HK-2 (cell line): ENCODE data around the gene LPAR1.
A peak's percentile ranks its signal among the peaks of the same experiment; 100 is the strongest.

Experiments used
- DNase-seq: peaks from one replicate; pipeline ENCODE4 v3.0.0-alpha.2; 2018; ENCODE audit not compliant: unreplicated experiment

The LPAR1 gene

DNA sequence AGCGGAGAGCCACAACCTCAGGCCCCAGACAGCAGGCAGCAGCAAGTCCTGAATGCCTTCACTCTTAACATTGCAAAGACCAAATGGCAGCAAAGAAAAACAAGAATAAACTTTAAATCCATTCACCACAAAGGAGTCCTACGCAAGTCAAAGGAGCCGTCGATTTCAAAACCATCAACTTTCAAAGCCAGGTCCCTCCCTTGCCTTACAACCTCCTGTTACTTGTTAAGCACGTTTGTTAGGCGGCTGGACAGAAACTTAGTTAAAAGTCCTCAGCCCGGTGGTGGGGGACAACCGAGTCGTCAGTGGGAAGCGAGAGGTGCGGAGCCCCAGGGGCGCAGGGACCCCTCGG lies 938 bp downstream of the LPAR1 start:
- DNase-seq = no peak

DNA sequence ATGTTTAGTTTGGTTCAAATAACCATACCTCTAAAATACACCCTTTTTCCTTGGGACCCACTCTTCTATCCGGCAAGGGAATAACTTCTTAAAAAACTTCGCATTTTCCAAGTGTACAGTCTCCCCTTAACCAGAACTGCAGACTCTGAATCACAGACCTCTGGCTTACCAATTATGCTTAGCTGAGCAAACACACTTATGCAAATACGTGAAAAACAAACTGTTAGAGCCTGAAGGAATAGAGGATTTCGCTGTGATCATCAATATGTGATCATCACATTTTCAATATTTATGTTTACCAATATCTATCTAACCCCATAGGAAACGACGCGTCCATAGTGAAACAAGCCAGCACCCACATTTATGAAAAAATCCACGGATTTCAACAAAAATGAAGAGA lies 1.3 kb downstream of the LPAR1 start:
- DNase-seq = no peak

DNA sequence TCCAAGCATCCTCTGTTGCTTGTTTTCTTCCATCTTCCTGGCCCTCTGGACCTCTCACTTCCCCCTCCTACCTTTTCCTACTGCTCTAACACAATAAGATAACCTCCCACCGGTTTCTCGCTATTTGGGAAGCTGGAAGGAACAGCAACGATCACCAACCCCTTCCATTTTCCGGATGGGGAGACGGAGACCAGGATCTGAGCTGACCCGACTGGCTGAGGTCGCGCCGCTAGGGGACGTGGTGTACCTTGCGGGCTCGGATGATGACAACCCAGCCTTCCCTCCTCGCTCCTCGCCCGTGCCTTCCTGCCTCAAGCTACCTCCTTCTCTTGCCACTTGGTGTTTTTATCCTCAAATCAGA lies 1.9 kb downstream of the LPAR1 start:
- peak; percentile 71 for DNase-seq

DNA sequence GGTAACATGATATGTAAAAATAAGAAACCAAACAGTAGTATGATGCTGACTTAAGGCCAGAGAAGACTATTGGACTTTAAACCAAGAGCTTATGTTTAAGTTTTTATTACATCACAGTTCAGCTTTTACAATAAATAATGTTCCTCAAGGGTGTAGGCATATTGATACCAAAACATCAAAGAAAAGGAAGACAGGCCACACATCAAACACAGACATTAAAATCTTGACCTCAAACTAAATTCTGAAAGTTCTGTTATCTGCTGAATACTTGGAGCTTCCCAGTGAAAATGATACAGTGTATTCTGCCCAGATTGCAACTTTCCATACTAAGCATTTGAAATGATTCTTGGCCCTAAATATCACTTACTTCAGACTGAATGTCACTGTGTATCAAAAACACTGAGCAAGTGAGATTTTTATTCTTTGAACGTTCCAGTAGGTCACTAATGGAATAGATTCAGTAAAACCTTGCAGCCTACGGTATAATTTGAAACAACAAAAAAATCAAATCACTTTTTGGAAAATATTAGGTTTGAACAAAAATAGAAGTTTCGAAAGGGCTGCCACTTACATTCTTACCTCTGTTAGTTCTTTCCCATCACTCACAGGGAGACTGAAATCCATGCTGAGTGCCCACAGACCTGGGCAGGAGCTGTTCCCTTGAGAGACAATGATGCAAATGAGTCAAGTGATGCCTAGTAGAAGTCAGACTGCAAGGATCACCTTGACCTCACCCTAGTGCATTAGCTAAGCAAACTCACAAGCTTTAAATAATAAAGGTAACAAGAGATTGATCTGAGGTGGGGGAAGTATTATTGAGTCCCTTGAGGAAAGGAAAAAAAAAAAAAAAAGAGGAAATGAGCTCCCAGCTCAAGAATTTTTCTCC lies 2.5 kb downstream of the LPAR1 start:
- DNase-seq = no peak

DNA sequence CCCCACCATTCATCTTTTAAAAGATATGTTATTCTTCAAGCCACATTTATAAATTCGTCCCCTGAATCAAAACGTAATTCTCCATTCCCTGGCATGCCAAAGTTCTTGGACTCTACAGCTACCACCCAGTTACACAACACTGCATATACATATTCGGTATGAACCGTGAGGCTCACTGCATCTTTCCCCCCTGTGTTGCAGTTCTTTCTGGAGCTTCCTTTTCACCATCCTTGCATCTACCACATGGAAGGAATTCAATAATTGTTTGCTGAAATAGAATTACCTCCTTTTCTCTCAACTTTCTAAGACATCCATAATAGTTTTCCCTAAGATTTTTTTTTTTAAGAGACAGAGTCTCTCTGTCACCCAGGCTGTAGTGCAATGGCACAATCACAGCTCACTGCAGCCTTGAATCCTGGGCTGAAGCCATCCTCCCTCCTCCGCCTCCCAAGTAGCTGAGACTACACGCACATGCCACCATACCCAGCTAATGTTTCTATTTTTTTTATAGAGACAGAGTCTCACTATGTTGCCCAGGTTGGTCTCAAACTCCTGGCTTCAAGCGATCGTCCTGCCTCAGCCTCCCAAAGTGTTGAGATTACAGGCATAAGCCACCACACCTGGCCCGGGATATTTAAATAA lies 3.3 kb downstream of the LPAR1 start:
- DNase-seq = no peak

DNA sequence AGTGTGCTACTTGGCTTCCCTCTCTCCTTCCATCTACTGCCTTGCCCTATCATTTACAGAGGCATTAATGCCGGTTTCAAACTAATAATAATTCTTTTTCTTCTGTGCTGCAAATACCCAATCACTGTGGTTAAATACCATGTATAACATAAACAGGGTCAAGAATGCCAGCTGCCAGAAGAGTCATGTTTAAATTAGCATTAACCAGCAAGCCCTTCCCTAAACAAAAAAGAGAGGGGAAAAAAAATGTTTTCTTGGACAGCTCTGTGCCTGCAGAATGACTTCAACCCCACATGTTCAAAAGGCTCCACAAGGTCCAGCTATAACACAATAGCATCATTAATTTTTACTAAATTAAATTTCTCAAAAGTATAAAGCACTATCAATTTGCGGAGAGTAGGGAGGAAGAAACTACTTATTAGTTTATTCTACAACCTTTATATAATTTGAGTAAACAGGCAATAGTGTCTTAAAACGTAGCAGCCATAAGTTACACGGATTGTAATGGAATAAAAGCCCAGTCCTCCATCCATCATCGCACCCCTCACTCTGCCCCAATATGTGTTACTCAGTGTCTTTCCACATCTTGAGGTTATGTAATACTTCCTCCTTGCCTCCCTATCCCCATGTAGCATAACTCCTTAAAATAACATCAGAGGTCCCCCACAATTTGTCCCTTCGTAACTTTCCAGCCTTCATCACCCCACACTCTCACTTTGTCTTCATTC lies 3.9 kb downstream of the LPAR1 start:
- DNase-seq = no peak

DNA sequence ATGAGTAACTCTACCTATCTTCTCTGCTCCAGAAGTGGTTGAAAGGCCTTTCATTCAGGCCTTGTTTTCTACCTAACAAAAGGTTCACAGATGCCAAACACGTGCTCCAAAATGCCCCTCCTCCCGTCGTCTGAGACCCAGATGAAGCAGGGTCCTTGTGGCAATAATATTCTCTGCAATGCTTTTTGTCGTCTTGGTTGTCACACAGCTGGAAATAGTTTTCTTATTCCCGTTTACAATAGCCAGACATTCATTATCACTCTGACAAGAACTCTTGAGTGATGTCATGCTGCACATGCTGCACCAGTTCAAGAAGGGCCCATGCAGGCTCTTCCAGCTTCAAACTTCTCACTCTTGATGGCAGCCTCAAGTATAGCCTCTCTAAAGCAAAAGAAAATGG lies 7.8 kb downstream of the LPAR1 start:
- no peak for DNase-seq

DNA sequence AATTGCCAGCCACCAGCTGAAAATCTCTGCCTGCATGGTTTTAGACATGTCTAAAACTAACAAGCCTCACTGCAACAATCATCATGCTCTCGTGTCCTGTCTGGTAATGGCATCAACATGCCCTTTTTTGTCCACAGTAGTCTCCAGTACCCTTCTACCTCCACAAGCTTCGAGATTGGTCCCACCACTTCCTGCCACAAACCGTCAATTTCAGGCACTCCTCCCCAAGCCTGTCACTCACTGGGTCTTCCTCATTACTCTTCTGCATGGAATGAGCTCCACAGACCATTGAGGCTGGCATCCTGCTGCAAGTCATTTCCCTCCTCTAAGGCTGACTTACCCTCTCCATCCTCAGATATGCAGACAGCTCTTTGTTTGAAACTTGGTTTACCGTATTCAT lies 9.0 kb downstream of the LPAR1 start:
- no peak for DNase-seq

DNA sequence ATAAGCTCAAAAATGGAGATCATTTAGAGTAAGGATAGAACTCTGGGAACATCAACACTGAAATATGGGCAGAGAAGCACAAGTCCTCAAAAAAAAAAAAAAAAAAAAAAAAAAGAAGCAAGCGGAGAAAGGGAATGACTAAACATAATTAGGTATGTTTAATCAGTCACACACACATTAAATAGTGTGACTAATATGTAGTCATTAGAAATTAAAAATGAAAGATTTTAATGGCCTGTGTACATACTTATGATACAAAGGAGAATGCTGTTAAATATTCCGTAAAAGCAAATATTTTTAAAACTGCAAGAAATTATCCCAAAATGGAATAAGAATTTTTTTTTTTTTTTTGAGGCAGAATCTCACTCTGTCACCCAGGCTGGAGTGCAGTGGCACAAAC lies 10.5 kb downstream of the LPAR1 start:
- DNase-seq = no peak

DNA sequence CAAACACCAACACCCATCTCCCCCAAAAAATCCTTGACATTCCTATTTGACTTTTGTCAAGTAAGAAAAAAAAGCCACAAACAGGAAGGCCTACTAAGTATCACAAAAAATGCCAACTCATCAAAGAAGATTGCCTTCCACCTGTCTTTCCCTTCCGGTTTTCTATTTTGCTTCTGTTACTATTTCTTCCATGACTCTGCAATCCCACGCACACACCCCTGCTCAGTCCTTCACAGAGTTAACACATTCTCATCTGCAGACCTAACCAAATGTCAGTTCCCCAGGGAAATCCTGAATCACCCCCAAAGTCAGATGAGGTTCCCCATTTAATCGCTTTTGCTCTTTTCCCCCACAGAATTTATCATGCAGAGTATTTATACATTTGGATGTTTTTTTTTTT lies 15.1 kb downstream of the LPAR1 start:
- no peak for DNase-seq

DNA sequence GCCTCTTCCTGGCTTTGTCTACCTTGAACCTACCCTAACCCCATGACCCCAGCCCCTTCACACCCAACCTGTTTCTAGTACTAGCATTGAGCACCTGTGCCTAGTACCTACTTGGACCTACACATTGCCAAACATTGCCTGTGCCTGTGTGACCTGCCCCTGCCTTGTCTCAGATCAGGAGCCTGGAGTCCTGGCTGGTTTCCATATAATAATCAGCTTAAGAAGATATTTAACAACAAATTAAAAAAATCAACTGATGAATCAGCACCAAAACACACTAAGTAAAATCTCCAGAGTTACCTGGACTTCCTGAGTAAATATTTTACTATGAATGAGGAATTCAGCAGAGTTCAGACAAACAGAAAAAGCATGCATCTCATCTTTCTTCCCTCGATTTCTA lies 17.7 kb downstream of the LPAR1 start:
- DNase-seq = no peak

DNA sequence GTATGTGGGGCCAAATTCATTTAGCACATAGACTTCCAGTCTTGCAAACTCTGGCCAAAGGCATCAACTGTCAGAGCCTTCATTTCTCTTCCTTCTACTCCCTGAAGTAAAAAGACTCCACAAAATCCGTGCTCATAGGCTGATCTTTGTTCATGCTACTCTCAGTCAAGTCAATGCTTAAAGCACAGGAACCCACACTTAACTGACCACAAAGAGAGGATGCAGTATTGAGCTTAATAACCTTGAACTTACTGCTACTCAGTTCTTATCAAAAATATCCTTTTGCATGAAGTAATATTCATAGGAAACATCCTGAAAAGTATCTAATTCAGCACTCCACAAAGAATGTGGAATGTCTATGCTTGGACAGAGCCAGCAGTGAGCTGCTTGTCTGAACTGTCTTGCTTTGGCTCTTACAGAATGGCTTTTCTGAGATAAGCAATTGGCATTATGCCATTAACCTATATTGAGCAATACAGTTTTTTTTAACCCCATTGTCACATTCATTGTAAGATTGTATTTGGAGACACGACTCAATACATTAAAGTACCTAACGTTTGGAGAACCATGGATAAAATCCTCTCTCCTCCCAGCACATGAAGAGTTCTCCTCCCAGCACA lies 21.7 kb downstream of the LPAR1 start:
- DNase-seq = no peak

DNA sequence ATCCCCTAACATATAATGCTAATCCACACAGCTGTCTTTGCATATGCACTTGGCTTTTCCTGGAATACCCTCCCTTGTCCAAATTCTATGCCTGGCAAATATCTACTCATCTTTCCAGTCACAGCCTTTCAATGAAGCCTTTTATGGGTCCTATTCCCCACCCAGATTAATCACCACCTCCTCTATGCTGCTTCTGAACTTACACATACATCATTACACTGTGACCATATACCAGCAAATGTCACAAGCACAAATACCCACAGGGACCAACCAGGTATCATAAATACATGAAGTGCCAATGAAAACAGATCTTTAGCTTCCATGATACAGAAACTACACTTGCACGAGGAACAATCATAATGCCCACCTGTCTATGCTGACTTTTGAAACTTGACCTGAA lies 22.3 kb downstream of the LPAR1 start:
- DNase-seq = no peak

DNA sequence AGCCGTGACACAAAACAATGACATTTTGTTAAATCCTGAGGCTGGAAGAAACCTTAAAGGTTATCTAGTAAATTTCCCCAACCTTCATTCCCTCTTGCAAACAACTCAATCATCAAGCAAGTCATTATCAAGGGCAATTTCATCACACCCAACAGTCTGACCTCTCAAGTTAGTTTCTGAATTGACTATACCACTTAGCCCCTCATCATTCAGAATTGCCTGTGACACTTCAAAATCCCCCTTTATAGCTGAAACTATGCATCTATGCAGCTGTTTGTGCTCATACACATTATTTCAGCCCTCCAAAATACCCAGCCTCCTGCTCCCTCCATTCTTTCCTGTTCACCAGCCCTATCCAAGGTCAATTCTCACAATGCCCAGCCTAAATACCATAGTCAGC lies 24.6 kb downstream of the LPAR1 start:
- no peak for DNase-seq

DNA sequence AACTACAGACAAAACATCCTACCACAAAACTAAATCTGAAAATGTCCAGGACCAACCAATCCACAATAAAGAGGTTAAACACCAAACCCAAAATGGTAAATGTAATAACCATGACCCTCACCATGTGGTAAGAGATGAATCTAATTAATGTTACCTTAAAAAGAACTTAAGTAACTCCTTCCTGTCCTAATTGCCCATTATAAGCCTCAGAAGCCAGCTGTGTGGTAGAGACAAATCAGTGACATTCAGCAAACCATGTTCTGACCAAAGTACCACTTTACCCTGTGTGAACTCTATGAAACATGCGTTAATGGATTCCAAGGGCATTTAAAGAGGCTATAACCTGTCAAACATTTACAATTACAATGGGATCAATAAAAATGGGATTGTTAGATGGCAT lies 25.0 kb downstream of the LPAR1 start:
- DNase-seq = no peak

DNA sequence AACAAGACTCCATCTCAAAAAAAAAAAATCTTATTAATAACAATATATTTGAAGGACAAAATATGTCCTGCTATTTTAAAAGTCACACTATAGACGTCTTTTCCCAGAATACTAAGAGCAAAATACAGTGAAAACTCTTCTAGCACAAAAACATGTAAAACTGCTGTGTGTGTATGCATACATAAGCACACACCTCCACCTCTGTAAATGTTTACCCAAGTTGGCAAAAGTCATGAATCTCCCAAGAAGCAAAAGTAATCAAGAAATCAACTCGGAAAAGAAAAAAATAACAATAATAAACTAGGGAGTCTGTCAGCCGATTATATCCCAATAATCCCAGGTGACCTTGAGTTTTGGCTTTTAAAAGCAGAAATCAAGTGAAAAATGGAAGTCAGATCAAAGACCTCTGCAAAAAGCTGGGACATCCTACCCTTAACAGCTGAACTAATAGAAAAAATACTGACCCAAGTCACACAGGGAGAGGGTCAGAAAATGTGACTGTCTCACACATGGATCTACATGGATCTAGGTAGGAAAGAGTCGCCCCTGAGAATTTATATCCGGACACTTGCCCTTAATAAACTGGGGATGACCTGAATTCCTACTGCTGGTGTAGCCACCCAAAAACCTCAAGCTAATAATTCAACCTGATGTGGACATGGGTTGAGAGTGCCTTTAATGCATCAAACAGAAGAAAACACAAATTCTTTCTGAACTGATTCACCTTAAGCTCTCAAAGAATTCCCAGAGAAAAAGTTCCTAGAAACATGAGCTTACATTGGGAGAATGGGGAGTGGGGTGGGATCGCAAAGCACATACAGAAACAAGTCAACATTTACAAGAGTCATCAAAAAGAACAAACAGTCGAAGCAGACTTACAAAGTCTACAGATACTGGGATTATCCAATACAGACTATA lies 29.9 kb downstream of the LPAR1 start:
- DNase-seq = peak; percentile 24

DNA sequence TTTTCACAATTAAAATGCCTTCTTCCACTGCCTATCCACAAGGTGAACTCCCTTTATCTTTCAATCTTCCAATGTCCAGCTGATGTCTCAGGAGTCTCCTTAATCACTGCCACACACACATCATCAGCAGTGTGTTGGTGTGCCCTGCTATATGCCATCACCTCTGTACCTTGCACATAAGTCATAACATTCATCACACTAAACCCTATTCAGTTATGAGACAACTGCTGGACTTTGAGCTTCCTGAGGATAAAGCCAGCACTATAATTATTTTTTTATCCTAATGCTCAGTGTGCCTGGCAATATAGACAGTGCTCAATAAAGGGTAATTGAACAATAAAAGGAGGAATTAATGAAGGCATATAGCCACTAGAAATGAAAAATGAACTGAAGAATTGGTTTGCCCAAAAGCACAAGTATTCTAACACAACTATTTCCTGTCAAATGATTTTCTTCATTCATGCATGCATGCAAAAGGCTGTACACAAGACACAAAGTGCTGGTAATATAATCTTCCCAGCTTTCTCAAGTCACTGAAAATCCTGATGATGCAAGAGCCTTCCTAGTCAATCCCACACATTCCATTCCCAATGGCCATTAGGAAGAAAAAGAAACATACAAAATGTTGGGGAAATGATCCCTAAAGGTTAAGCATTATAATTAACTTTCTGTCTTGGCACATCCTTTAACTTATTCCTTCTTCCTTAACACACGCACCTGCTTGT lies 32.4 kb downstream of the LPAR1 start:
- no peak for DNase-seq

DNA sequence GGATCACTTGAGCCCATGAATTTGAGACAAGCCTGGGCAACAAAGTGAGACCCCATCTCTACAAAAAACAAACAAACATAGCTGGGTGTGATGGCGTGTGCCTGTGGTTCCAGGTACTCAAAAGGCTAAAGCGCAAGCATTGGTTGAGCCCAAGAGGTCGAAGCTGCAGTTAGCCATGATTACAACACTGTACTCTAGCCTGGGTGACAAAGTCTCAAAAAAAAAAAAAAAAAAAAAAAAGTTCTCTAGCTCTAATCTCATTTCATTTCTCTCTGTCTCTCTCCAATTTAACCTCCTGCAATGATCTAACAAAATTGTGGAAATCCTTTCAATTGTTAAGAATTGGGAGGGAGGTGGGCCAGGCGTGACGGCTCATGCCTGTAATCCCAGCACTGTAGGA lies 33.3 kb downstream of the LPAR1 start:
- no peak for DNase-seq

DNA sequence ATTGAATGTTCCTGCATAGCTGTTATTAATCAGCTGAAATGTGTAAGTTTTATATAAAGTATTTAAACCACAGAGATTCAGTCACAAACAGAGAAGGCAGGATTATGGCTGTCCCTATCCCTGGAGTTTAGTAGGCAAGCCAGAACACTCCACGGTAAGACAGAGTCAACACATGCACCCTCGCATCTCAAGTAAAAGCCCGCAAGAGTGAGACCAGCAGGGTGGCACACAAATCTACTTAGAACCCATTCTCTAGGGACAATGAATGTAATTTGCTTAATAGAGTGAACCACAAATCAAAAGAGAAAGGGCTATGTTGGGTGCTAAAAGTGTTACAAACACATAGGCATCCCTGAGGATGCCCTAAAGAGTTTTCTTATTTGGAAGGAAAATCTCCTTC lies 35.1 kb downstream of the LPAR1 start:
- DNase-seq = no peak

DNA sequence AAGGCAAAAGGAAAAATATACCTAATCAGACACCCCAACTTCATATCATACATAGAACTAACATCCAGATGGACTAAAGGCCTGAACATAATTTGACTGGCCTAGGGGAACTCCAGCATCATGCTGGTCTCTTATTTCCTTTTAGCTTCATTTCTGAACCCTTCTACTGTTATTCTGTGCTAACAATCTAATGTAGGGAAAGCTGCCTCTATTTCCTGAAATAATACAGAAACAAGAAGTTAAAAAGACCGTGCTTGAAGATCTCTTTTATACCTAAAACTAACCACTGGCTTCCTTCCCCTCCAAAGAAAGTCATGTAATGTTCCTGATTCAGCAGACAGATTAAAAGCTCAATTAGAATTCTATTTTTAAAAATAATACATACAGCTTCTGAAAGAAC lies 36.7 kb downstream of the LPAR1 start:
- no peak for DNase-seq

DNA sequence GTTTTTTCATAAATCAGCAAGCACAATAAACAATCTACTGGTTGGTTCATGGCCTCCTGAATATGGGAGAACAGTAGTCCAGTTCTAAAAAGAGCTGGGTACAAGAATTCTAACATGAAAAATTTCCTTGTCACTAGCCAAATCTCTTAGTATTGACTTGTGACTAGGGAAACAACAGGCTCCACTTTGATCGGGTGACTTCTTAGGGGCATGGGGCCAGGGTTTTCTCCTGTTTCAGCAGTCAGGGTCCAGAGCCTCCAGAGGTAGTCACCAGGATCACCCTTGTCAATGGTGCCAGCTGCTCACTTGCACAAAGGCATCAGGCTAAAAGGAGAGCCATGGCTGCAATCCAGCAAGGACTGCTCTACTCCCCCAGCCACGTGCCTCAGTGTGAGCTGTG lies 38.1 kb downstream of the LPAR1 start:
- no peak for DNase-seq
